WI38 (cell line): ENCODE results near the gene CSN3.

Experiments
- H3K4me3 ChIP-seq: 2 replicates; pipeline ENCODE4 v1.5.1; 2011; ENCODE audit warnings: low read depth, mild to moderate bottlenecking, control low read depth, low read length
- CTCF ChIP-seq: IDR thresholded peaks from 2 replicates; pipeline ENCODE4 v1.5.1; 2012; ENCODE audit warnings: low read depth, mild to moderate bottlenecking, control low read depth, low read length

The CSN3 gene

GRCh38 chr4:70299643-70300042, 57.2 kb downstream of the CSN3 start:
- no peak for TF ChIP-seq CTCF

GRCh38 chr4:70300215-70300614, 57.8 kb downstream of the CSN3 start:
- no peak for TF ChIP-seq CTCF
- no peak overlapping the region for H3K4me3 ChIP-seq

More at GRCh38 chr4:70299643-70300042, 57.2 kb downstream of the CSN3 start:
- no peak overlapping the region for H3K4me3 ChIP-seq
